CD4-positive, alpha-beta T cell treated with Interleukin-15 for 4 hours (primary cell): ENCODE measurements around the gene KCNH8.

Source experiments
- DNase-seq: peaks from one replicate; pipeline ENCODE4 v3.0.0-alpha.2; 2020; ENCODE audit warnings: low spot score

Gene KCNH8

GRCh38 chr3:19384868-19385267 lies 236.6 kb downstream of the KCNH8 start:
- DNase-seq, result no peak

- no peak for DNase-seq
These were observed 243.8 kb downstream of the KCNH8 start for GRCh38 chr3:19392150-19392549.

GRCh38 chr3:19394946-19395345 lies 246.6 kb downstream of the KCNH8 start:
- no peak for DNase-seq

DNA sequence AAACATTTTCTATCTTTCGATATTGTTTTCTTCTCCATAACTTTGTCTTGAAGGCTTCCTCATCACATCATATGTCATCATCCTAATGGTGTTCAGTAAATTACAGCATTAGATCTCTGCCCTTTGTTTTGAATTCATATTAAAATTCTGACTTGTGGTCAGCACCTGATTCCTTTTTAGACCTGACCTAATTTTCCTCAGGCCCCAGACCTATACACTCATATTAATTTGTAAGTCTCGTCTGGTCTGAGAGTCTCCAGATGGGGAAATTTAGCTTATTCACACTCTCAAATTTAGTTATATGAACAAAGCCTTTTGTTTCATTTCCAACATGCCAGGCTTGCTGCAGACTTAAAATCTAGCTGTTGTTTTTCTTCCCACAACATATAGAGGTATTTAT lies 248.4 kb downstream of the KCNH8 start:
- no peak for DNase-seq

- DNase-seq, result no peak
These were observed 251.0 kb downstream of the KCNH8 start for GRCh38 chr3:19399356-19399755.

DNA sequence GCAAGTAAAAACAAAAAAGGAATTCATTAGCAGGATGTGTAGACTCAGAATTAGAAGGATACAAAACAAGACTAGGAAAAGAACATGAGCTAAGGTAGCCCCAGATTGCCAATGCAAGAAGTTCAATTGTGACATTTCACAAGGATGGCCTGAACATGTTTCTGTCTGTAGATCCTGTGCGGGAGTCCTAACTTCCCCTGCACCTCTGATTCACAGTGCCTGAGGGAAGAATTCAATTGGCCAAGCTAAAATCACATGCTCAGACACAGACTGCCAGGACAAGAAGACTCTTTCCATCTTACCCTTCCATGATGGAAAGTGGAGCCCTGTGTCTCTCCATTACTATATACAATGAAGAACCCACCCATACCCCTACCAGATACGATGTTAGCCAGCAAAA lies 251.5 kb downstream of the KCNH8 start:
- no peak for DNase-seq

DNA sequence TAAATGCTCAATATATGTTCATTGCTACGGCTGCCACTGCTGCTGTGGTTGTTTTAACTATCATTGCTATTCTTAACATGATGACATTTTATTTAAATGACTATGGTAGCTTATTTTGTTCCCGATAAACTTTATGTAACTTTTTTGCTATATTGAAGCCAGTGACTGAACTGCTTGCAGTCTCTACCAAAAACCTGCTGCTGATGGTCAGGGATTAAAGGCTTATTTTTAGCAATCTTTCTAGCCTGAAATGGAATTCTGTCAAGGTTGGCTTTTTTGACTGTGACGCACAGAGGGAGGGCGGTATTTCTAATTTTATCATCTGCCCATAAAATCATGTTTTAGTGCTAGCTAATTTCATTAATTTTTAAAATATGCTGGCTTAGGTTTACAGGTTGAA lies 271.8 kb downstream of the KCNH8 start:
- DNase-seq, result no peak

DNA sequence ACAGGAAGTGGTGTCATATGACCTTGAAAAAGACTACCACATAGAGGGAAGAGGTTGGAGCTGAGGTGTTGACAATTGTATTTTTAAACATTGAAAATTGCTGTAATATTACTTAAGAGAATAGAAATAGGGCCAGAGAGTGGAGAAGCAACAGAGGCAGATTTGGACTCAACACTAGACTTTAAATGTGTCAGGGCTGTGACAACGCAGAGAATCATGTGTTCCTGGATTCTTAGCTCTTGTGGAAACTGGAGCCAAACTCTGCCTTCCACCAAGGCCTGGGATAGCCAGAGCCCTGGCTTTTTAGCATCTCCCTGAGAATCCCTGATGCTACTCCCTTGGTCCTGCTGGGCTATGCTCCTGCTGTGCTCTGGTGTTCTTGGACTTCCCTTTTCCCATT lies 277.5 kb downstream of the KCNH8 start:
- no peak for DNase-seq

- no peak for DNase-seq
These were observed 279.3 kb downstream of the KCNH8 start for GRCh38 chr3:19427422-19428149.

DNA sequence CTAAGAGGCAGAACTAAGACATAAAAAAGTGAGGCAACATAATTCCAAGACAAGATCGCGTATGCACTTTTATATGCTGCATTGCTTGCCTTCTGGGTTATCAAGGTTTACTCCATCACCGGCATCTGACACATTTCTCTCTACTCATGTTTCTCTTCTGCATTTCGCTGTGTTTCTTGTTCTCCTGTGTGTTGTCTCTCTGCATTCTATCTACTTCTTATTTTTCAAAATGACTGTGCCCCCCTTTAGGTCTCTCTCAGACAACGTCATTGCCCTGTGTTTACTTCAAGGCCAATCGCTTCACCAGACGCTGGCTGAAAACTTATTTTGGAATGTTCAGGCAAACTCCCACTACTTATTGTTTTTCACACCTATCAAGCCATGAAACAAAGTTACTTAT lies 280.4 kb downstream of the KCNH8 start:
- DNase-seq, result no peak

- no peak for DNase-seq
These were observed 284.4 kb downstream of the KCNH8 start for GRCh38 chr3:19432669-19433068.

DNA sequence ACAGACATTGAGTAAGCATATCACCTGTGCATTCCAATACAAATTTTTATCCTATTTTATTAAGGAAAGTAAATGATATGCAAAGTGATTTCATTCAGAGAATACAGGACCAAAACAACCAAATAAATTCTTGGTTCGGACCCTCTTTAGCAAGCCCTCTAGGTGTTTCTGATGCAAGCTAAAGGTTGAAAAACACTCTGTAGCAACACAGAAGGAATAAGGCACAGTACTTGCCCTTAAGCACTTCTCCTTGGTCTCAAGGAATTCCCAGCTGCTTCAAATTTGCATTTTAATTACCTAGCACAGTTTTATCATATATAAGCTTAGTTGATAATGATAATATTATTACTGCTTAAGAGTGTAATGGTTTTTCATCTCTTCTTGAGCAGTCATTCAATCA lies 288.4 kb downstream of the KCNH8 start:
- no peak for DNase-seq

- no peak for DNase-seq
These were observed 291.6 kb downstream of the KCNH8 start for GRCh38 chr3:19439944-19440343.

GRCh38 chr3:19446138-19446537 lies 297.8 kb downstream of the KCNH8 start:
- no peak for DNase-seq

GRCh38 chr3:19446687-19447086 lies 298.4 kb downstream of the KCNH8 start:
- DNase-seq, result no peak

DNA sequence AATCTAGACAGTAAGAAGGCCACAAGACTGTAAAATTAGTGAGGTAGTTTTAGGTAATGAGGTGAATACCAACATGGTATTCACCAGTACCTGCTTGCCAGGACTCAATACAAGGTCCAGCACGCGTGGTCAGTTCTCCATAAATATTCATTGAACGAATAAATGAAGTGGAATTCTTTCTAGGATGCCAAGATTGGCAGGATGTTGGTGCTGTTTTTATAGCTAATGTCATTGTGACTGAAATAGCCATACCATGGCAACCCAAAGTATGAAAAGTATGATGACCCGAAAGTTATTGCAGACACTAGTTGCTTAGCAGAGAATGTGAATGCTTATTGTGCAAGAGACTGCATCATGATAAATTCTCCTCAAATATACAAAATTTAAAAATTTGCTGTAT lies 307.2 kb downstream of the KCNH8 start:
- DNase-seq, result no peak

DNA sequence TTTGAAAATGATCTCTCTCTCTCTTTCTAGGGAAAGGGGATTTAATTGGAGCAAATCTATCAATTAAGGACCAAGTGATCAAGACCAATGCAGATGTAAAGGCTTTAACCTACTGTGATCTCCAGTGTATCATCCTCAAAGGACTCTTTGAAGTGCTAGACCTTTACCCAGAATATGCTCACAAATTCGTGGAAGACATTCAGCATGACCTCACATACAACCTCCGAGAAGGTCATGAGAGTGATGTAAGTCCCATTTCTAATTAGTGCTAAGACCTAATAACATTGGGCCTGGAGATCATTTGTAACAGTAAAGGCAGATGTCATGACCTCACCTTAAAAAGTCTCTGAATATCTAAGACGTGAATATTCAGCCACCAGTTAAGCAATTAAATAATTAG lies 308.4 kb downstream of the KCNH8 start:
- no peak for DNase-seq

GRCh38 chr3:19457449-19457848 lies 309.1 kb downstream of the KCNH8 start:
- DNase-seq, result no peak

- DNase-seq, result no peak
These were observed 319.5 kb downstream of the KCNH8 start for GRCh38 chr3:19467761-19468160.

GRCh38 chr3:19471138-19471537 lies 322.8 kb downstream of the KCNH8 start:
- DNase-seq, result no peak

DNA sequence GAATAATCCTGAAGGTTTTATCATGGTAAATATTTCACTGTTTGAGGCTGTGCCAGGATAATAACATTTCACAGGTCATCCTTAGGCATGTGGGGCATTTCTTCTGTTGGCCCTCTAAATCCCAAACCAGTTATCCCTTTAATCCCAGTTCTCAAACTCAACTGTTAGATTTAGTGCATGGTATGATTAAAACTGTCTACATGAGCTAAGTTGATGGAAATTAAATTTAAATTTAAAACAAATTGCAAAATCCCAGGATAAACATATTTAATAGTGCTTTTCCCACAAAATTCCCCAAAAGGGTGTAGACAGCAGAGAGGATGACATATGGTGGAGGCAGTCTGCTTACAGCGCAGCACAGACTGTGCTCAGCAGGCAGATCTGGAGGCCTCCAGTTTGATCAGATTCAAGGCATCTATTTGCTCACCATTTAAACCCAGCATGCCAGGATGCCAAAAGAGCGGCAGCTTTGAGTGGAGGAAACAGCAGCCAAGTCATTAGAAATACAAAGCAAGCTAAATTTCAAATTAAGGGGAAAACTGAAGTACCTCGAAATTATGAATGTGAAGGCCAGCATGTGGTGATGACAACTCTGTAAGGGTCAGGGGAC lies 325.8 kb downstream of the KCNH8 start:
- DNase-seq, result no peak

DNA sequence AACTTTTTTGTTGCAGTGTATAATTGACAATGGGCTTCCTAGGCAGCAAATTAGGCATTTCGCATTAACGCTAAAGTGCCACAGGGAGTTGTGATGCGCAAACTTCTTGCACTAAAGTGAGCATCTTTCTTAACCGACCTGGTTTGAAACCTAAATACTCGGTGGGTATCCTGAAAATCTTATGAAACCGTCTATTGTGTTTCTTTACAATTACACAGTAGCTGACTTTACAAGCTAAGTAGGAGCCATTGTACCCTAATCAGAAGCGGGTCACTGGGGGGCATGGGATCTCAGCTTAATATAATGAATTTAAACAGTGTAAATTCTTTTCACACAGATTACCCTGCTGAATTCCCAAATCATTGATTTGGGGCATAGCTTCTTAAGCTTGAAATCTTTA lies 328.0 kb downstream of the KCNH8 start:
- no peak for DNase-seq

- no peak for DNase-seq
These were observed 337.0 kb downstream of the KCNH8 start for GRCh38 chr3:19485267-19485666.

DNA sequence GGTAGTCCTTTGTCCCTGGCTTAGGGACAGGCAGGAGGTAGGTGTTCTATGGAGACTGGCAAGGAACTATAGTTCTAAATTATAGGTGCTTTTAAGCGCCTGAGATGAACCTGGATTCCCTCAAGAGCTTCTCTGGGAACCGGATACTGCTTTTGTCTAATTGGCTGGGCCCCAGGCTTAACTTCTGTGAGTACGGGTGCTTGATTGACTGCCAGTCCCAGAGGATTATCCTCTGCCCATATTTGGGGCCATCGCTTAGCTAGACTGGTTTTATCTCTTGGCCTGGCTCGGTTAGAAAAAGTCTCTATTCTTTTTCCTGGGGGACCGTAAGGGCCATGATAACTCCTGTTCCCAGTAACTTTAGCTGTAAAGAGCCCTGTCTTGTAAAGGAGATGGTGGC lies 339.1 kb downstream of the KCNH8 start:
- DNase-seq, result no peak
